CD4-positive, alpha-beta T cell (primary cell): ENCODE data around the gene BTG4. TPM values are rescaled to one million over a fixed set of nuclear protein-coding genes. Genes with fewer than 3 reads are reported as not detected.

Experiments used
- ATAC-seq: fragments of 200-7000 bp; cut with Tn5 transposase; one replicate; pipeline ENCODE4 v1.10.0; 2022; ENCODE audit warnings: mild to moderate bottlenecking; ENCODE audit not compliant: poor library complexity
- CTCF ChIA-PET: fragments of 350-600 bp; sonication (Branson Sonifier 250); formaldehyde crosslinking; loops from one replicate; lab custom pipeline; 2021; ENCODE audit warnings: antibody characterized with exemption, inconsistent platforms; lab: Charles Lee
- POLR2A ChIA-PET: fragments of 350-600 bp; sonication (Branson Sonifier 250); formaldehyde crosslinking; loops from one replicate; lab custom pipeline; 2021; ENCODE audit warnings: antibody characterized with exemption, inconsistent platforms; lab: Charles Lee
- DNase-seq, 14 experiments: peaks; one replicate each; pipeline ENCODE4 v3.0.0-alpha.2; 2013 to 2020; ENCODE audit warnings: mixed read lengths in 2 of 14
- H3K27ac ChIP-seq, 2 donors: one replicate each; pipeline versions ENCODE4 v1.5.1 to v1.7.0; 2013; ENCODE audit warnings: low read length in 2 of 2, low read depth in 1 of 2, mild to moderate bottlenecking in 1 of 2
- H3K27me3 ChIP-seq, 2 experiments: 1 replicate in 1 of 2; 2 replicates in 1 of 2; pipeline versions ENCODE4 v1.6.1 to v1.7.0; 2013; ENCODE audit warnings: low read length in 2 of 2, control low read depth in 1 of 2, mild to moderate bottlenecking in 1 of 2, moderate library complexity in 1 of 2; ENCODE audit not compliant: insufficient read depth in 2 of 2, control insufficient read depth in 1 of 2
- H3K36me3 ChIP-seq: one replicate; pipeline ENCODE4 v1.6.1; 2013; ENCODE audit warnings: low read length, control low read depth; ENCODE audit not compliant: insufficient read depth
- H3K4me1 ChIP-seq: one replicate; pipeline ENCODE4 v1.6.1; 2013; ENCODE audit warnings: low read length, control low read depth; ENCODE audit not compliant: insufficient read depth
- H3K4me3 ChIP-seq: one replicate; pipeline ENCODE4 v1.5.1; 2013; ENCODE audit warnings: mild to moderate bottlenecking, low read length, moderate library complexity
- H3K9me3 ChIP-seq, 2 experiments: 1 replicate in 1 of 2; 2 replicates in 1 of 2; pipeline versions ENCODE4 v1.6.1 to v1.7.0; 2013; ENCODE audit warnings: low read length in 2 of 2, mild to moderate bottlenecking in 2 of 2, control low read depth in 1 of 2, moderate library complexity in 1 of 2; ENCODE audit not compliant: control insufficient read depth in 1 of 2, insufficient read depth in 1 of 2
- H3K27ac Mint-ChIP-seq: one replicate; pipeline ENCODE4 v1.8.0; 2020; ENCODE audit warnings: mixed read lengths
- H3K27me3 Mint-ChIP-seq: one replicate; pipeline ENCODE4 v1.8.0; 2021; ENCODE audit warnings: mixed read lengths
- H3K36me3 Mint-ChIP-seq: one replicate; pipeline ENCODE4 v1.8.0; 2021; ENCODE audit warnings: low read depth, mixed read lengths
- H3K4me1 Mint-ChIP-seq: one replicate; pipeline ENCODE4 v1.8.0; 2021; ENCODE audit warnings: low read depth, mixed read lengths
- H3K4me3 Mint-ChIP-seq: one replicate; pipeline ENCODE4 v1.8.0; 2020; ENCODE audit warnings: mild to moderate bottlenecking, mixed read lengths
- H3K9me3 Mint-ChIP-seq: one replicate; pipeline ENCODE4 v1.8.0; 2020; ENCODE audit warnings: mixed read lengths
- CTCF ChIP-seq: fragments of 200-600 bp; IDR thresholded peaks from one replicate; pipeline ENCODE4 v1.8.0; 2022; ENCODE audit warnings: antibody characterized with exemption, mild to moderate bottlenecking
- intact Hi-C, 2 experiments: fragments of 100-400 bp; cut with DNase I in 1 of 2; cut with micrococcal nuclease in 1 of 2; formaldehyde crosslinking; loops; one replicate each; pipeline versions ENCODE4 v1.15.1 to v1.9.0; 2023 to 2025; cut with DNase I, micrococcal nuclease
- total RNA-seq, 174 experiments: library from RNA in 2 of 174; stranded (reverse) in 2 of 174; gene quantifications; one replicate each; pipeline ENCODE4 v1.2.3 and lab custom pipeline; 2021 to 2026

The BTG4 gene
- total RNA-seq, 2 experiments from 2014 or later: not detected

GRCh38 chr11:111531687-111532364, 19.6 kb upstream of the BTG4 start:
- peak in 5 of 14 experiments; percentile 20 to 59 (median 28) for DNase-seq
- no peaks in the 10 kb centered on the region for H3K36me3 Mint-ChIP-seq

GRCh38 chr11:111531136-111531535, 18.9 kb upstream of the BTG4 start:
- Histone ChIP-seq H3K36me3 (no peaks in the 10 kb centered on the region), H3K27ac (no peak overlapping the region), H3K27me3 (peaks cover 3 to 5% of the 10 kb centered on the region in 2 experiments), H3K4me3 (no peak overlapping the region), H3K9me3 (no peaks in the 10 kb centered on the region), H3K4me1 (no peaks in the 10 kb centered on the region)
- POLR2A ChIA-PET: no interaction called here
- Mint-ChIP-seq H3K4me3 (no peak overlapping the region), H3K9me3 (no peaks in the 10 kb centered on the region), H3K4me1 (peaks cover 15% of the 10 kb centered on the region), H3K27ac (no peak overlapping the region), H3K36me3 (no peaks in the 10 kb centered on the region), H3K27me3 (peaks cover 13% of the 10 kb centered on the region)
- CTCF ChIA-PET: no interaction called here
- ATAC-seq (no peak), DNase-seq (no peak)
- TF ChIP-seq CTCF: no peak
- intact Hi-C loops: no loop called here

More at GRCh38 chr11:111531687-111532364, 19.6 kb upstream of the BTG4 start:
- Histone ChIP-seq H3K4me1 (no peaks in the 10 kb centered on the region), H3K4me3 (no peak overlapping the region), H3K36me3 (no peaks in the 10 kb centered on the region), H3K9me3 (no peaks in the 10 kb centered on the region), H3K27ac (no peak overlapping the region), H3K27me3 (peaks cover 3 to 5% of the 10 kb centered on the region in 2 experiments)
- no peak overlapping the region for H3K27ac Mint-ChIP-seq
- no peaks in the 10 kb centered on the region for H3K9me3 Mint-ChIP-seq
- H3K4me3 Mint-ChIP-seq: no peak overlapping the region
- POLR2A ChIA-PET: no interaction called here
- CTCF ChIA-PET: no interaction called here
- H3K4me1 Mint-ChIP-seq: peaks cover 10% of the 10 kb centered on the region
- intact Hi-C loops: no loop called here
- peaks cover 20% of the 10 kb centered on the region for H3K27me3 Mint-ChIP-seq
- TF ChIP-seq CTCF: no peak
- peak; percentile 65 for ATAC-seq

- Histone ChIP-seq H3K9me3 (no peaks in the 10 kb centered on the region), H3K36me3 (no peaks in the 10 kb centered on the region), H3K27me3 (peaks cover 1 to 3% of the 10 kb centered on the region in 2 experiments), H3K27ac (no peak overlapping the region), H3K4me1 (no peaks in the 10 kb centered on the region), H3K4me3 (no peak overlapping the region)
- no peak for ATAC-seq
- ChIA-PET CTCF (no interaction called here), POLR2A (no interaction called here)
- no peak for TF ChIP-seq CTCF
- H3K4me3 Mint-ChIP-seq: no peak overlapping the region
- H3K27me3 Mint-ChIP-seq: peaks cover 10% of the 10 kb centered on the region
- no peak overlapping the region for H3K27ac Mint-ChIP-seq
- H3K4me1 Mint-ChIP-seq: peaks cover 18% of the 10 kb centered on the region
- intact Hi-C loops: no loop called here
- no peaks in the 10 kb centered on the region for H3K36me3 Mint-ChIP-seq
- no peaks in the 10 kb centered on the region for H3K9me3 Mint-ChIP-seq
- DNase-seq: no peak
Measured at GRCh38 chr11:111530091-111530490, 17.9 kb upstream of the BTG4 start.
